ENCODE measurements around the gene FAH.
"Not testable (repeated sequence)": the region's sequence is repeated elsewhere in the genome, so short reads cannot be mapped to it uniquely, and the experiment has no call there.

The FAH gene

DNA sequence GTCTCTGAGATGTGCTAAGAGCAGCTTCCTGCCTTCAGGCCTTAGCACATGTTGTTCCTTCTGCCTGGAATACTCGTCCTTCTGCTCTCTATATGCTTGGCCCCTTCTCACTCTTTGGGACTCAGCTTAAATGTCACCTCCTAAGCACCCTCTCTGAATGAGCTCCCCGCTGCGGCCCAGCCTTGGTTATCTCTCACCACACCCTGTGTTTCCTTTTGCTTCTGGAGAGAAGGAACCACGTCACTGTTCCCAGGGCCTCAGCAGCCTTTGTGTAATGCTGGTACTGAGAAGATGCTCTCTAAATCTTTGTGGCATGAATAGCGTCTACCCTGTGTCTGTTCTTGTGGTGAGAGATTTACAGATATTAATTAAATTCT lies 2.2 kb downstream of the FAH start:
- no peak for ATAC-seq
- TF ChIP-seq SNAI2 (CRISPR knock-in tag; IDR thresholded peaks at IDR 0.05) (no peak), ESRRG (CRISPR knock-in tag; IDR thresholded peaks at IDR 0.05) (no peak), ARNTL (CRISPR knock-in tag; IDR thresholded peaks at IDR 0.05; ENCODE audit: borderline replicate concordance, low read depth) (no peak), GLIS3 (CRISPR knock-in tag; IDR thresholded peaks at IDR 0.05) (no peak), RARB (CRISPR knock-in tag; IDR thresholded peaks at IDR 0.05) (no peak), ZNF8 (CRISPR knock-in tag; IDR thresholded peaks at IDR 0.05) (no peak), BACH2 (CRISPR knock-in tag; IDR thresholded peaks at IDR 0.05; ENCODE audit: borderline replicate concordance) (no peak), ZFP30 (CRISPR knock-in tag; IDR thresholded peaks at IDR 0.05) (no peak), TOX (CRISPR knock-in tag; IDR thresholded peaks at IDR 0.05; ENCODE audit: borderline replicate concordance) (no peak), CSDC2 (CRISPR knock-in tag; IDR thresholded peaks at IDR 0.05) (no peak), PPARA (CRISPR knock-in tag; IDR thresholded peaks at IDR 0.05; ENCODE audit: borderline replicate concordance) (no peak), ZC3H10 (CRISPR knock-in tag; IDR thresholded peaks at IDR 0.05) (no peak), OSR1 (CRISPR knock-in tag; IDR thresholded peaks at IDR 0.05) (no peak), ISL1 (CRISPR knock-in tag; IDR thresholded peaks at IDR 0.05) (no peak), ZNF565 (CRISPR knock-in tag; conservative IDR thresholded peaks at IDR 0.05; ENCODE audit: low read depth) (no peak)
- TF ChIP-seq, protein P1, sequence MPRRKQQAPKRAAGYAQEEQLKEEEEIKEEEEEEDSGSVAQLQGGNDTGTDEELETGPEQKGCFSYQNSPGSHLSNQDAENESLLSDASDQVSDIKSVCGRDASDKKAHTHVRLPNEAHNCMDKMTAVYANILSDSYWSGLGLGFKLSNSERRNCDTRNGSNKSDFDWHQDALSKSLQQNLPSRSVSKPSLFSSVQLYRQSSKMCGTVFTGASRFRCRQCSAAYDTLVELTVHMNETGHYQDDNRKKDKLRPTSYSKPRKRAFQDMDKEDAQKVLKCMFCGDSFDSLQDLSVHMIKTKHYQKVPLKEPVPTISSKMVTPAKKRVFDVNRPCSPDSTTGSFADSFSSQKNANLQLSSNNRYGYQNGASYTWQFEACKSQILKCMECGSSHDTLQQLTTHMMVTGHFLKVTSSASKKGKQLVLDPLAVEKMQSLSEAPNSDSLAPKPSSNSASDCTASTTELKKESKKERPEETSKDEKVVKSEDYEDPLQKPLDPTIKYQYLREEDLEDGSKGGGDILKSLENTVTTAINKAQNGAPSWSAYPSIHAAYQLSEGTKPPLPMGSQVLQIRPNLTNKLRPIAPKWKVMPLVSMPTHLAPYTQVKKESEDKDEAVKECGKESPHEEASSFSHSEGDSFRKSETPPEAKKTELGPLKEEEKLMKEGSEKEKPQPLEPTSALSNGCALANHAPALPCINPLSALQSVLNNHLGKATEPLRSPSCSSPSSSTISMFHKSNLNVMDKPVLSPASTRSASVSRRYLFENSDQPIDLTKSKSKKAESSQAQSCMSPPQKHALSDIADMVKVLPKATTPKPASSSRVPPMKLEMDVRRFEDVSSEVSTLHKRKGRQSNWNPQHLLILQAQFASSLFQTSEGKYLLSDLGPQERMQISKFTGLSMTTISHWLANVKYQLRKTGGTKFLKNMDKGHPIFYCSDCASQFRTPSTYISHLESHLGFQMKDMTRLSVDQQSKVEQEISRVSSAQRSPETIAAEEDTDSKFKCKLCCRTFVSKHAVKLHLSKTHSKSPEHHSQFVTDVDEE (CRISPR knock-in tag; IDR thresholded peaks at IDR 0.05), result no peak
- TF ChIP-seq, protein P2, sequence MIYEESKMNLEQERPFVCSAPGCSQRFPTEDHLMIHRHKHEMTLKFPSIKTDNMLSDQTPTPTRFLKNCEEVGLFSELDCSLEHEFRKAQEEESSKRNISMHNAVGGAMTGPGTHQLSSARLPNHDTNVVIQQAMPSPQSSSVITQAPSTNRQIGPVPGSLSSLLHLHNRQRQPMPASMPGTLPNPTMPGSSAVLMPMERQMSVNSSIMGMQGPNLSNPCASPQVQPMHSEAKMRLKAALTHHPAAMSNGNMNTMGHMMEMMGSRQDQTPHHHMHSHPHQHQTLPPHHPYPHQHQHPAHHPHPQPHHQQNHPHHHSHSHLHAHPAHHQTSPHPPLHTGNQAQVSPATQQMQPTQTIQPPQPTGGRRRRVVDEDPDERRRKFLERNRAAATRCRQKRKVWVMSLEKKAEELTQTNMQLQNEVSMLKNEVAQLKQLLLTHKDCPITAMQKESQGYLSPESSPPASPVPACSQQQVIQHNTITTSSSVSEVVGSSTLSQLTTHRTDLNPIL (CRISPR knock-in tag; IDR thresholded peaks at IDR 0.05; ENCODE audit: low read depth), result no peak
- TF ChIP-seq, protein P3, sequence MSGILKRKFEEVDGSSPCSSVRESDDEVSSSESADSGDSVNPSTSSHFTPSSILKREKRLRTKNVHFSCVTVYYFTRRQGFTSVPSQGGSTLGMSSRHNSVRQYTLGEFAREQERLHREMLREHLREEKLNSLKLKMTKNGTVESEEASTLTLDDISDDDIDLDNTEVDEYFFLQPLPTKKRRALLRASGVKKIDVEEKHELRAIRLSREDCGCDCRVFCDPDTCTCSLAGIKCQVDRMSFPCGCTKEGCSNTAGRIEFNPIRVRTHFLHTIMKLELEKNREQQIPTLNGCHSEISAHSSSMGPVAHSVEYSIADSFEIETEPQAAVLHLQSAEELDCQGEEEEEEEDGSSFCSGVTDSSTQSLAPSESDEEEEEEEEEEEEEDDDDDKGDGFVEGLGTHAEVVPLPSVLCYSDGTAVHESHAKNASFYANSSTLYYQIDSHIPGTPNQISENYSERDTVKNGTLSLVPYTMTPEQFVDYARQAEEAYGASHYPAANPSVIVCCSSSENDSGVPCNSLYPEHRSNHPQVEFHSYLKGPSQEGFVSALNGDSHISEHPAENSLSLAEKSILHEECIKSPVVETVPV (CRISPR knock-in tag; IDR thresholded peaks at IDR 0.05), result no peak
- TF ChIP-seq, protein P4, sequence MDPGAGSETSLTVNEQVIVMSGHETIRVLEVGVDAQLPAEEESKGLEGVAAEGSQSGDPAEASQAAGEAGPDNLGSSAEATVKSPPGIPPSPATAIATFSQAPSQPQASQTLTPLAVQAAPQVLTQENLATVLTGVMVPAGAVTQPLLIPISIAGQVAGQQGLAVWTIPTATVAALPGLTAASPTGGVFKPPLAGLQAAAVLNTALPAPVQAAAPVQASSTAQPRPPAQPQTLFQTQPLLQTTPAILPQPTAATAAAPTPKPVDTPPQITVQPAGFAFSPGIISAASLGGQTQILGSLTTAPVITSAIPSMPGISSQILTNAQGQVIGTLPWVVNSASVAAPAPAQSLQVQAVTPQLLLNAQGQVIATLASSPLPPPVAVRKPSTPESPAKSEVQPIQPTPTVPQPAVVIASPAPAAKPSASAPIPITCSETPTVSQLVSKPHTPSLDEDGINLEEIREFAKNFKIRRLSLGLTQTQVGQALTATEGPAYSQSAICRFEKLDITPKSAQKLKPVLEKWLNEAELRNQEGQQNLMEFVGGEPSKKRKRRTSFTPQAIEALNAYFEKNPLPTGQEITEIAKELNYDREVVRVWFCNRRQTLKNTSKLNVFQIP (CRISPR knock-in tag; IDR thresholded peaks at IDR 0.05; ENCODE audit: borderline replicate concordance, low read depth), result no peak
- TF ChIP-seq, protein P5, sequence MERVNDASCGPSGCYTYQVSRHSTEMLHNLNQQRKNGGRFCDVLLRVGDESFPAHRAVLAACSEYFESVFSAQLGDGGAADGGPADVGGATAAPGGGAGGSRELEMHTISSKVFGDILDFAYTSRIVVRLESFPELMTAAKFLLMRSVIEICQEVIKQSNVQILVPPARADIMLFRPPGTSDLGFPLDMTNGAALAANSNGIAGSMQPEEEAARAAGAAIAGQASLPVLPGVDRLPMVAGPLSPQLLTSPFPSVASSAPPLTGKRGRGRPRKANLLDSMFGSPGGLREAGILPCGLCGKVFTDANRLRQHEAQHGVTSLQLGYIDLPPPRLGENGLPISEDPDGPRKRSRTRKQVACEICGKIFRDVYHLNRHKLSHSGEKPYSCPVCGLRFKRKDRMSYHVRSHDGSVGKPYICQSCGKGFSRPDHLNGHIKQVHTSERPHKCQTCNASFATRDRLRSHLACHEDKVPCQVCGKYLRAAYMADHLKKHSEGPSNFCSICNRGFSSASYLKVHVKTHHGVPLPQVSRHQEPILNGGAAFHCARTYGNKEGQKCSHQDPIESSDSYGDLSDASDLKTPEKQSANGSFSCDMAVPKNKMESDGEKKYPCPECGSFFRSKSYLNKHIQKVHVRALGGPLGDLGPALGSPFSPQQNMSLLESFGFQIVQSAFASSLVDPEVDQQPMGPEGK (CRISPR knock-in tag; IDR thresholded peaks at IDR 0.05; ENCODE audit: borderline replicate concordance), result no peak

DNA sequence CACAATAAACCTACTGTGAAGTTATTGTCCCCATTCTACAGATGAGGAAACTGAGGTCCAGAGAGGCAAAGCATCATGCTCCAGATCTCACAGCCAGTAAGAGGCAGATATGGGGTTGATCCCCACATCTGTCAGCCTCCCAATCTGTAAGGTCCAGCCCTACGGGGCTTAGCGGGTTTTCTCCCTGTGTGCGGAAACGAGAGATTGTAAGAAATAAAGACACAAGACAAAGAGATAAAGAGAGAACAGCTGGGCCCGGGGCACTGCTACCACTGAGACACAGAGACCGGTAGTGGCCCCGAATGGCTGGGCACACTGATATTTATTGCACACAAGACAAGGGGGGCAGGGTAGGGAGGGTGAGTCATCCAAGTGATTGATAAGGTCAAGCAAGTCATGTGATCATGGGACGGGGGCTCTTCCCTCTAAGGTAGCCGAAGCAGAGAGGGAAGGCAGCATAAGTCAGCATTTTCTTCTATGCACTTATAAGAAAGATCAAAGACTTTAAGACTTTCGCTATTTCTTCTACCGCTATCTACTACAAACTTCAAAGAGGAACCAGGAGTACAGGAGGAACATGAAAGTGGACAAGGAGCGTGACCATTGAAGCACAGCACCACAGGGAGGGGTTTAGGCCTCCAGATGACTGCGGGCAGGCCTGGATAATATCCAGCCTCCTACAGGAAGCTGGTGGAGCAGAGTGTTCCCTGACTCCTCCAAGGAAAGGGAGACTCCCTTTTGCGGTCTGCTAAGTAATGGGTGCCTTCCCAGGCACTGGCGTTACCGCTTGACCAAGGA lies 2.8 kb downstream of the FAH start:
- not testable (repeated sequence) for ATAC-seq

DNA sequence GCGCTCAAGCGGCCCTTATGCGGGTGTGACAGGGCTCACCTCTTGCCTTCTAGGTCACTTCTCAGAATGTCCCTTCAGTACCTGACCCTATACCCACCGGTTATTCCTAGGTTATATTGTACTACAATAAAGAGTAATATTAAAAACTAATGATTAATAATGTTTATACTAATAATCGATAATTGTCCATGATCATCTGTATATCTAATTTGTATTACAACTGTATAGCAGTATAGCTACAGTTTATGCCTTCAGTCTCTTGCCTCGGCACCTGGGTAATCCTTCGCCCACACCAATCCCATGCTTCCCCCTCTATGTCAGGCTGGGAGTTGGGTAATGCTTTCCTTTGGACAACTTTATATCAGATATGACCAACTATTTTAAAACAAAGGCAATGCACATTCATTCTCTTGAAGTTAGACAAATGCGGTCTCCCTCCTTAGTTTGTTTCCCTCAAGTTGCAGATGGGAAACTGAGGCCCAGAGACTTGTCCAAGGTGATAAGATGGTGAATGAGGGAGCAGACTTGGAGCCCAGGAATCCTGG lies 3.4 kb downstream of the FAH start:
- TF ChIP-seq TCF4 (CRISPR knock-in tag; IDR thresholded peaks at IDR 0.05; ENCODE audit: borderline replicate concordance) (no peak), ESRRG (CRISPR knock-in tag; IDR thresholded peaks at IDR 0.05) (no peak), ARNTL (CRISPR knock-in tag; IDR thresholded peaks at IDR 0.05; ENCODE audit: borderline replicate concordance, low read depth) (no peak), PPARA (CRISPR knock-in tag; IDR thresholded peaks at IDR 0.05; ENCODE audit: borderline replicate concordance) (no peak), RARB (CRISPR knock-in tag; IDR thresholded peaks at IDR 0.05) (no peak), TOX (CRISPR knock-in tag; IDR thresholded peaks at IDR 0.05; ENCODE audit: borderline replicate concordance) (no peak), ZFP3 (CRISPR knock-in tag; IDR thresholded peaks at IDR 0.05) (no peak), ZNF565 (CRISPR knock-in tag; conservative IDR thresholded peaks at IDR 0.05; ENCODE audit: low read depth) (no peak), OSR1 (CRISPR knock-in tag; IDR thresholded peaks at IDR 0.05) (no peak), ZNF70 (CRISPR knock-in tag; IDR thresholded peaks at IDR 0.05) (no peak), GLIS3 (CRISPR knock-in tag; IDR thresholded peaks at IDR 0.05) (no peak), ZFP30 (CRISPR knock-in tag; IDR thresholded peaks at IDR 0.05) (no peak), ZNF8 (CRISPR knock-in tag; IDR thresholded peaks at IDR 0.05) (no peak)
- TF ChIP-seq, protein P2 (CRISPR knock-in tag; IDR thresholded peaks at IDR 0.05; ENCODE audit: low read depth), result no peak
- TF ChIP-seq, protein P1 (CRISPR knock-in tag; IDR thresholded peaks at IDR 0.05), result no peak
- ATAC-seq, result no peak
